GM12878 (cell line): ENCODE measurements around the gene LRRC31.

Experiments
- CREB1 ChIP-seq: IDR thresholded peaks from 2 replicates; pipeline ENCODE4 v1.6.1; 2012; ENCODE audit warnings: low read depth, mild to moderate bottlenecking, inconsistent platforms
- TAF1 ChIP-seq: IDR thresholded peaks from 2 replicates; pipeline ENCODE4 v1.6.1; 2011; ENCODE audit warnings: mild to moderate bottlenecking, low read depth, low read length, borderline replicate concordance
- TARDBP ChIP-seq: IDR thresholded peaks from 2 replicates; pipeline ENCODE4 v1.6.1; 2016; ENCODE audit warnings: borderline replicate concordance

DNA sequence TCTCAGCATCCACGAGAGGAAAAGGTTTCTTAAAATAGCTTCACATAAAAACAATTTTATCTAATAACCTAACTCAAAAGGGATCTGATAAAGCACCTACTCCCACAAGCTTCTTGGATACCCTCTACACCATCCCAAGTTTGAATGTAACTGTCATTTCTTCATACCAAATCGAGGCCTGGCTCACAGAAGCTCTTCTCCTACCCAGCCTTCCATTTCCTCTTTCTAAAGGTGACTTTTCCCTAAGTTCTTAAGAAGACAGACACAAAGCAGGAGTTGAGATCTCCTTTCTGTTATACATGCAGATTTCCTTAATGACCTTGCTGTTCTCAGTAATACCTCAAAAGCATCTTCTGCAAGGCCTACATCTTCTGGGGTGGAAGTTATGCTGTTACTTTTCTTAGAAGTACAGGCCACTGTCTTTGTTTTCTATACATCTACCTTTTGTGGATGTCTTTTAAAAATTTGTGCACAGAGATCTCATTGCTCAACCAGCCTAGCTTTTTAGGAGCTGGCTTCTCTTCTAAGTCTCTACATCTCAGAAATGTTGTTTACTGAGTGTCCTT is 60.4 kb downstream of the LRRC31 start:
- TF ChIP-seq CREB1 (no peak), TARDBP (no peak), TAF1 (no peak)
